IPS DF 6.9 (cell line): Measurements from ENCODE around the gene DRC1.
"Not testable (repeated sequence)": the region's sequence is repeated elsewhere in the genome, so short reads cannot be mapped to it uniquely, and the experiment has no call there.

Experiments
- DNase-seq: peaks from one replicate; pipeline ENCODE4 v3.0.0-alpha.2; 2013; ENCODE audit warnings: low read depth, low spot score
- H3K27ac ChIP-seq: one replicate; pipeline ENCODE4 v1.5.1; 2013; ENCODE audit warnings: low read length, control low read depth
- H3K27me3 ChIP-seq: 2 replicates; pipeline ENCODE4 v1.6.1; 2013; ENCODE audit warnings: mild to moderate bottlenecking, low read length; ENCODE audit not compliant: control insufficient read depth, insufficient read depth
- H3K36me3 ChIP-seq: 2 replicates; pipeline ENCODE4 v1.6.1; 2013; ENCODE audit warnings: low read length; ENCODE audit not compliant: control insufficient read depth, insufficient read depth
- H3K4me1 ChIP-seq: 2 replicates; pipeline ENCODE4 v1.6.1; 2013; ENCODE audit warnings: low read length; ENCODE audit not compliant: control insufficient read depth, insufficient read depth
- H3K4me3 ChIP-seq: 2 replicates; pipeline ENCODE4 v1.5.1; 2013; ENCODE audit warnings: mild to moderate bottlenecking, low read length
- H3K9me3 ChIP-seq: 2 replicates; pipeline ENCODE4 v1.6.1; 2013; ENCODE audit warnings: low read length, inconsistent platforms; ENCODE audit not compliant: control insufficient read depth, insufficient read depth
- WGBS: extraction: QIAGEN DNeasy Blood & Tissue Kit; methylation state at CpG from one replicate; pipeline ENCODE4 v1.1.7; 2013; ENCODE audit warnings: mixed read lengths, missing lambda C conversion rate; ENCODE audit not compliant: insufficient read length, insufficient coverage; 5-methylcytosine and 5-hydroxymethylcytosine counted together

Gene DRC1

DNA sequence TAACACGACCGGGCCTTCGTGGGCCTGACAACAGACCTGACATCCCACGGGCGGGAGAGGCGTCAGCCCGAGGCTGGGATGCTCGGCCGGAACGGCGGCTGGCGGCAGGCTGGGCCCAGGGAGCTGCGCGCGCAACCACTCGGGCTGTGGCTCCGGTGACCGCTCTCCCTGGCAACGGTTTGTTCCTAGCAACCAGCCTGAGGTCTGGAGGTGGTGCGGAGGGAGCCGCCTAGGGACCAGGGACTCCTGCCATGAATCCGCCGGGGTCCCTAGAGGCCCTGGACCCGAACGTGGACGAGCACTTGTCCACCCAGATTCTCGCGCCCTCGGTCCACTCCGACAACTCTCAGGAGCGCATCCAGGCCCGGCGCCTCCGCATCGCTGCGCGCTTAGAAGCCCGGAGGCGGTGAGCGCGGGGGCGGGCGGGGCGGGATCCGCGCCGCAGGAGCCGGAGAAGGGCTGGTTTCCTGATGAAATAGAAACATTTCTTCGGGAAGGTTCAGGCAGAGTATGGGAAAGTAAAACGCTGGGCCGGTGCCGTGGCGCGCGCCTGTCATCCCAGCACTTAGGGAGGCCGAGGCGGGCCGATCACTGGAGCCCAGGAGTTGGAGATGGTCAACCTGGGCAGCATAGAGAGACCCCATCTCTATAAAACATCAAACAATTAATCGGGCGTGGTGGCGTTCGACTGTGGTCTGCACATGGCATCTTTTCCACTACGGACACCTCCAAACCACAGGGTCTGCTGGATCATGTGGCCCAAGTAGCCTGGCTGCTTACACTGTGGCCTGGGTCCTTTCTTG, at the start of gene DRC1:
TSS of gene DRC1 (plus strand) at position 182 of the 803 bp plus-strand sequence. CDS start at position 252, 70 bp downstream.
- no peak within 1 kb of the TSS for H3K27ac ChIP-seq
- no CpG with 5 or more reads among the region's 63 CpGs for WGBS
- no peaks in the 10 kb centered on the region for H3K27me3 ChIP-seq

DNA sequence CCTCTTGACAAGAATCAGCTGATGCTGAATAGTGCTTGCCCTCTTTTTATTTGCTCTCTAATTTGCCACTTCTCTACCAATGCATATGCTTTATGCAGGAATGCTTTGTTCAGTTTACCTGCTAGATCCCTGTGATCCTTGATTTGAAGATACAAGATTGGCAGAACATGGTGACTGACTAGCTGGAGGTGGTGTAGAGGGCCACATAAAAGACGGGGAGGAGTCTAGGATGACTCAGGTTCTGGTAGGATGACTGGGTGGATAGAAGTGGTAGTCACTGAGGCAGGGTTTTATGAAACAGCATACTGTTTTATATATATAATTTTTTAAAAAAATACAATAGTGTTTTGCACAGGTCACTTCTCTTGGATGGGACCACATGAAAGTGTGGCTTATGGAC, 48.8 kb upstream of the DRC1 start:
- no peak overlapping the region for H3K27ac ChIP-seq
- H3K27me3 ChIP-seq, result no peaks in the 10 kb centered on the region
- no peaks in the 10 kb centered on the region for H3K9me3 ChIP-seq
- no CpG with 5 or more reads among the region's 1 CpG for WGBS
- H3K36me3 ChIP-seq, result no peaks in the 10 kb centered on the region
- DNase-seq, result no peak
- H3K4me1 ChIP-seq, result no peaks in the 10 kb centered on the region
- H3K4me3 ChIP-seq, result no peak overlapping the region

More for the DNA sequence above, at the start of gene DRC1:
- H3K4me1 ChIP-seq, result no peaks in the 10 kb centered on the region
- no peaks in the 10 kb centered on the region for H3K36me3 ChIP-seq
- peak within 1 kb of the TSS; percentile 78; the same call in 1 of the 2 replicates for H3K4me3 ChIP-seq
- peak; percentile 87 for DNase-seq
- no peaks in the 10 kb centered on the region for H3K9me3 ChIP-seq

DNA sequence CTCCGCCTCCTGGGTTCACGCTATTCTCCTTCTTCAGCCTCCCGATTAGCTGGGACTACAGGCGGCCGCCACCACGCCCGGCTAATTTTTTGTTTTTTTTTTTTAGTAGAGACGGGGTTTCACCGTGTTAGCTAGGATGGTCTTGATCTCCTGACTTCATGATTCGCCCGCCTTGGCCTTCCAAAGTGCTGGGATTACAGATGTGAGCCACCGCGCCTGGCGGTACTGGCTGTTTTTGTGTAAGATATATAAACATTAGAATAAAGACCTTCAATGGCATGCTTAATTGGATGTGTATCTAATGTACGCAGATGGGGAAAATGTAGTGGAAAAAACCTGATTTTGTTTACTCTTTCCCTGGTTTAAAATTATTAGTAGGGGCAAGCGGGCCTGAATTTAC, 47.3 kb upstream of the DRC1 start:
- H3K4me1 ChIP-seq, H3K27me3 ChIP-seq, H3K4me3 ChIP-seq, DNase-seq, H3K9me3 ChIP-seq, H3K27ac ChIP-seq, H3K36me3 ChIP-seq: not testable (repeated sequence)
- no CpG with 5 or more reads among the region's 16 CpGs for WGBS

DNA sequence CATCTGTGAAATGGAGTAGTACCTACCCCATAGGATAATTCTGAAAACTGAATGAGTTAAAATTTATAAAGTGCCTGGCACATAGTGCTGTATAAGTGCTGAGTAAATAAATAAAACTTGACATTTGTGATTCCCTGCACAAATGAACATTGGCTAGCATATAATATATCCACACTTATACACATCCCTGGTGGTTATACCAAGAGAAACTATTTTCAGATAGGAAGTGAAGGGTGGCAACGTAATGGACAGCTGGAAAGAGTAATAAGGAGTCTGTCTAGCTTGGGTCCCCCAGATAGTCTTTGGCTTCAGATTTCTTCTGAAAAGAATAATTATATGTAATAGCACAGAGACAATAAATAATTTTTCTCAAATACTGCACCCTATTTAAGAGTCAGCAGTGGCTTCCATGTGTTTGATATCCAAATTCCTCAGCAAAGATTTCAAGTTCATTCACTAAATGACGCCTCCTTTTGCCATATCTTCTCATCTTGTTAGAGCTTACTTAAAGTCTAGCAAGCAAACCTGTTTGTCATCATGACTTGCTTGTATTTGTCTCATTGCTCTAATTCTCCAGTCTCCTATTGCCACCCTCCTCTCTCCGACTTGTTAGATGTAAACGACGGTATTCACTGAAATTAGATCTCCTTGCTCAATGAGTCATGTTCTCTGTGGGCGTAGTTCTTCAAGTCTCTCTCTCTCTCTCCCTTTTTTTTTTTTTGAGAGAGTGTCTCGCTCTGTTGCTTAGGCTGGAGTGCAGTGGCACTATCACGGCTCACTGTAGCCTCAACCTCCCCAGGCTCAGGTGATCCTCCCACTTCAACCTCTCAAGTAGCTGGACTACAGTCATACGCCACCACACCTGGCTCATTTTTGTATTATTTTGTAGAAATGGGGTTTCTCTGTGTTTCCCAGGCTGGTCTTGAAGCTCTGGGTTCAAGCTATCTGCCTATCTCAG, 46.4 kb upstream of the DRC1 start:
- WGBS, result no CpG with 5 or more reads among the region's 9 CpGs
- Histone ChIP-seq H3K4me1 (no peaks in the 10 kb centered on the region), H3K27ac (no peak overlapping the region), H3K4me3 (no peak overlapping the region), H3K9me3 (no peaks in the 10 kb centered on the region), H3K27me3 (no peaks in the 10 kb centered on the region), H3K36me3 (no peaks in the 10 kb centered on the region)
- DNase-seq, result no peak

DNA sequence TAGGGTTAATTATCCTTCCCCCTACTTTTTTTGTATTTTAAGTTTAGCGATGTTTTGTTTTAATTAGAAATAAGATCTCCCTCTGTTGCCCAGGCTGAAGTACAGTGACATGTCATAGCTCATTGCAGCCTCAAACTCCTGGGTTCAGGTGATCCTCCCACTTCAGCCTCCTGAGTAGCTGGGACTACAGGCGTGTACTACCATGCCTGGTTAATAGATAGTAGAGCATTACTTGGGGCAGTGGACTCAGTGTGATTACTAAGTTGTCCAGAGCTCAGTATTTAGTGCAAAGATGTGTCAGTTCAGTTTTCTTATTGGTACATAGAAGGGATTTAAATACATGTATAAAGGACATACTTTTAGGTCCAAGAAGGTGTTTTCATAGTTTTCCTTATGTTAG, 45.6 kb upstream of the DRC1 start:
- DNase-seq, result no peak
- WGBS, result no CpG with 5 or more reads among the region's 2 CpGs
- no peaks in the 10 kb centered on the region for H3K36me3 ChIP-seq
- no peaks in the 10 kb centered on the region for H3K4me1 ChIP-seq
- H3K27ac ChIP-seq, result no peak overlapping the region
- no peaks in the 10 kb centered on the region for H3K27me3 ChIP-seq
- no peaks in the 10 kb centered on the region for H3K9me3 ChIP-seq
- H3K4me3 ChIP-seq, result no peak overlapping the region

DNA sequence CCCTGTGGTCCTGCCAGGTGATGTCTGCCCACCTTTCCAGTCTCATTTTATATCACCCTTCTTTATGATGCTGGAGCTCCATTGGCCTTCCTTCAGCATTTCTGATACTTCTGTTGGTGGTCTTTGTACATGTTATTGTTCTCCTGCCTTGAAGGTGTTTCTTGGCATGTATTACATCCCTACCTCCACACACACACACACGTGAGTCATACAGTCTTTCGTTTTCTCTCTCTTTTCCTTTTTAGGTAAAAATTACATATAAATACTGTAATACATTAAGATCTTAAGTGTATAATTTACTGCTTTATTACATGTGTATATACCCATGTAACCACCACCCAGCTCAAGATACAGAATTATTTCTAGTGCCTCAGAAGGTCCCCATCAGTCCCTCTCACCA, 44.9 kb upstream of the DRC1 start:
- DNase-seq, result no peak
- Histone ChIP-seq H3K4me3 (no peak overlapping the region), H3K4me1 (no peaks in the 10 kb centered on the region), H3K9me3 (no peaks in the 10 kb centered on the region), H3K36me3 (no peaks in the 10 kb centered on the region), H3K27ac (no peak overlapping the region), H3K27me3 (no peaks in the 10 kb centered on the region)
- no CpG with 5 or more reads among the region's 2 CpGs for WGBS

DNA sequence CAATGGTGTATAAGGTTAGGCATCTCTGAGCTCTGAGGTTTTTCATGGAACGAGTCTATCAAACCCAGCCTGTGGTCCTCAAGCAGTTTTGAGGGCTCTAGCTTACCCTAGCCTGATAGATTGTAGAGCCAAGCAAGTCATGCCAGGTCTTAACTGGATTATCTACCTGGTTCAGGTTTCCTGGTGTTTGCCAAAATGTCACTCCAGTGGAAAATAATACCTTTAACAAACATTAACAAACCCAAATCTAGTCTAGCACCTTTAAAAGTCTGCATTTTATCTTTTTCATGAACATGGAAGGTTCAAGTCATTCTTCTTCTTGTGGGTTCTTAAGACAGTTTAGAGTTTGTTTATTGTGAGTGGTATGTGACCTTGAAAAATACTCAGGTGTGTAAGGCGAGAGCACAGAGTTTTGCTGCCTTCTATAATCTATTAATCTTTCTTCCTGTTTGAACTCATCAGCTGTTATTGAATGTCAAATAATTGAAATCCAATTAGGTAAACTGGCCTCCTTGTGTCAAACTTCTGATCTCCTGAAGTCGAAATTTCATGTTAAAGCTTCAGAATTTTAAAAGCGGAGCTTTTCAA, 41.7 kb upstream of the DRC1 start:
- Histone ChIP-seq H3K36me3 (no peaks in the 10 kb centered on the region), H3K27me3 (no peaks in the 10 kb centered on the region), H3K27ac (no peak overlapping the region), H3K9me3 (no peaks in the 10 kb centered on the region), H3K4me3 (no peak overlapping the region), H3K4me1 (no peaks in the 10 kb centered on the region)
- WGBS, result no CpG with 5 or more reads among the region's 4 CpGs
- no peak for DNase-seq

DNA sequence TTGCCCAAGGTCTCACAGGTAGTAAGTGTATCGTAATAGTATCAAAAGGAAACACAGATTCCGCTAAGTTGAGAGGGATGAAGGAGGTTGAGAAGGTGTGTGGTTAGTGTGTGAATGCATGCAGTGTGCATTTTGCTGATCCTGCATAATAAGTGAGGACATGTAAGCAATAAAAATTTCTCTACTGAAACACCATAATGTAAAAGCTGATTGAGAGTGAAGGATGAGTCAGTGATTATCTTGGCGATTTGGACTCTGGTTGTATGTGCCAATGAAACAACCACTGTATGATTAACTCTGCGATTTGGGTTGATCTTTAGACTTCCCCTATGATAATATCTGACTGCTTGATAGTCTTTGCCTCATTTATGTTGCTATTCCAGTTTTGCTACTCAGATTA, 38.4 kb upstream of the DRC1 start:
- DNase-seq, result no peak
- 100% methylated on average over 2 of the region's 4 CpGs for whole genome bisulfite sequencing
- Histone ChIP-seq H3K27ac (no peak overlapping the region), H3K4me3 (no peak overlapping the region), H3K27me3 (no peaks in the 10 kb centered on the region), H3K36me3 (no peaks in the 10 kb centered on the region), H3K4me1 (no peaks in the 10 kb centered on the region), H3K9me3 (no peaks in the 10 kb centered on the region)

DNA sequence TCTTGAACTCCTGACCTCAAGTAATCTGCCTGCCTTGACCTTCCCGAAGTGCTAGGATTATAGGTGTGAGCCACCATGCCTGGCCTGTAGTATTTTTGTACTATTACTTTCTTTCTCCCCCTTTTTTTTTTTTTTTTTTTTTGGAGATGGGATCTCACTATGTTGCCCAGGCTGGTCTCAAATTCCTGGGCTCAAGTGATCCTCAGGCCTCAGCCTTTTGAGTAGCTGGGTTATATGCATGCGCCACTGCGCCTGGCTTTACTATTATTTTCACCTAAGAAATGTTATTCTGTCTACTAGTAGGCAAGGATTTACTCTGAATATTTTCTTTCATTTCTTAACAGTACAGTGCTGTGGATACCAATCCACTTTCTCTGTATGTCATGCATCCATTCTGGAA, 37.8 kb upstream of the DRC1 start:
- WGBS, result no CpG with 5 or more reads among the region's 3 CpGs
- no peaks in the 10 kb centered on the region for H3K36me3 ChIP-seq
- no peaks in the 10 kb centered on the region for H3K9me3 ChIP-seq

DNA sequence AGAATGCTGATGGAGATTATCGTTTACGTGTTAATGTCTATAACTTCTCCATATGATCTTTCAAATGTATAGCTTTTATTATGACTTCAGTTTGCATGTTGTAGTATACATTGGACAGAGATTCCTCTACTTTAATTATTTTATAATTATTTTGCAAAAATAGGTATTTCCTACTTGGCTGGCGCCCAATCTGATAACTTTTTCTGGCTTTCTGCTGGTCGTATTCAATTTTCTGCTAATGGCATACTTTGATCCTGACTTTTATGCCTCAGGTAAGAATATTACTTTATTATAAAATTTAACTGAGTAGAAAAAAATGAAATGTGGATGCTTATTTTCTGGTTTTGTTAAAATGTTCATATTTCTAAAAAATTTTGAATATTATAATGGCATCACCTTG, 37.1 kb upstream of the DRC1 start:
- WGBS, result 100% methylated on average over 1 of the region's 4 CpGs
- no peak for DNase-seq
- Histone ChIP-seq H3K4me3 (no peak overlapping the region), H3K36me3 (no peaks in the 10 kb centered on the region; the same call in 1 of the 2 replicates), H3K9me3 (no peaks in the 10 kb centered on the region), H3K4me1 (no peaks in the 10 kb centered on the region), H3K27ac (no peak overlapping the region), H3K27me3 (no peaks in the 10 kb centered on the region)

More for the DNA sequence above, 37.8 kb upstream of the DRC1 start:
- Histone ChIP-seq H3K27ac (no peak overlapping the region), H3K27me3 (no peaks in the 10 kb centered on the region), H3K4me1 (no peaks in the 10 kb centered on the region), H3K4me3 (no peak overlapping the region)
- DNase-seq, result no peak
